HEK293 (cell line): Measurements from ENCODE around the gene AGAP1.

Experiments used
- CTCF ChIP-seq: fragments of 450-650 bp; formaldehyde crosslinking; IDR thresholded peaks from 2 replicates; pipeline ENCODE4 v1.5.1; 2016; ENCODE audit warnings: missing biosample characterization, missing genetic modification characterization
- ELK4 ChIP-seq: IDR thresholded peaks from 2 replicates; pipeline ENCODE4 v1.6.1; 2011; ENCODE audit warnings: mild to moderate bottlenecking, low read depth, low read length, borderline replicate concordance
- HOXC10 ChIP-seq: sonication (generic); formaldehyde crosslinking; IDR thresholded peaks from 2 replicates; pipeline ENCODE4 v1.8.1; 2023; ENCODE audit warnings: mild to moderate bottlenecking, missing genetic modification reagents
- KLF9 ChIP-seq: fragments of 450-650 bp; formaldehyde crosslinking; IDR thresholded peaks from 2 replicates; pipeline ENCODE4 v1.5.1; 2016; ENCODE audit warnings: missing biosample characterization, missing genetic modification characterization, low read depth
- PBX3 ChIP-seq: sonication (generic); formaldehyde crosslinking; IDR thresholded peaks from 2 replicates; pipeline ENCODE4 v1.8.1; 2022; ENCODE audit warnings: mild to moderate bottlenecking, moderate library complexity, missing genetic modification reagents
- ZBTB17 ChIP-seq: fragments of 450-650 bp; formaldehyde crosslinking; IDR thresholded peaks from 2 replicates; pipeline ENCODE4 v1.5.1; 2016; ENCODE audit warnings: missing biosample characterization, missing genetic modification characterization
- ZNF114 ChIP-seq: fragments of 450-650 bp; formaldehyde crosslinking; IDR thresholded peaks from 2 replicates; pipeline ENCODE4 v1.5.0; 2017; ENCODE audit warnings: missing biosample characterization, missing genetic modification characterization
- ZNF140 ChIP-seq: fragments of 450-650 bp; formaldehyde crosslinking; IDR thresholded peaks from 2 replicates; pipeline ENCODE4 v1.5.1; 2016; ENCODE audit warnings: missing biosample characterization, missing genetic modification characterization
- ZNF174 ChIP-seq: fragments of 450-650 bp; formaldehyde crosslinking; IDR thresholded peaks from 2 replicates; pipeline ENCODE4 v1.5.0; 2017; ENCODE audit warnings: missing biosample characterization, mild to moderate bottlenecking, missing genetic modification characterization
- ZNF398 ChIP-seq: fragments of 450-650 bp; formaldehyde crosslinking; IDR thresholded peaks from 2 replicates; pipeline ENCODE4 v1.5.1; 2017; ENCODE audit warnings: missing biosample characterization, missing genetic modification characterization
- ZNF549 ChIP-seq: fragments of 450-650 bp; IDR thresholded peaks from 2 replicates; pipeline ENCODE4 v1.5.1; 2018; ENCODE audit warnings: missing biosample characterization, missing genetic modification characterization, mild to moderate bottlenecking, inconsistent platforms, moderate library complexity

- TF ChIP-seq PBX3 (CRISPR knock-in tag), result no peak
- no peak for TF ChIP-seq ZNF549 (tag by site-specific recombination)
- no peak for TF ChIP-seq HOXC10 (CRISPR knock-in tag)
- TF ChIP-seq KLF9 (tag by site-specific recombination), result no peak
- TF ChIP-seq CTCF (tag by site-specific recombination), result no peak
- TF ChIP-seq ZBTB17, result no peak
- no peak for TF ChIP-seq ZNF398 (tag by site-specific recombination)
- no peak for TF ChIP-seq ELK4
- no peak for TF ChIP-seq ZNF140 (tag by site-specific recombination)
- TF ChIP-seq ZNF174 (tag by site-specific recombination), result no peak
- no peak for TF ChIP-seq ZNF114 (tag by site-specific recombination)
Observed at GRCh38 chr2:235749771-235750160, 255.9 kb downstream of the AGAP1 start.
